Keratinocyte (primary cell): Measurements from ENCODE around the gene FAM118B. TPM values are rescaled to one million over a fixed set of nuclear protein-coding genes. Genes with fewer than 3 reads are reported as not detected.

ENCODE experiments used
- DNase-seq: peaks from one replicate; pipeline ENCODE4 v3.0.0-alpha.2; 2011; ENCODE audit warnings: low read depth, missing footprints, low spot score
- FAIRE-seq: peaks from 2 replicates; lab custom pipeline; 2011; peaks lifted over from hg19 to GRCh38; lab: Jason Lieb, UNC
- H2AFZ ChIP-seq: 2 replicates; pipeline ENCODE4 v1.6.0; 2012; ENCODE audit warnings: low read length, control low read depth, inconsistent platforms; ENCODE audit not compliant: control insufficient read depth
- H3K27ac ChIP-seq: 2 replicates; pipeline ENCODE4 v1.5.1; 2011; ENCODE audit warnings: low read length; ENCODE audit not compliant: control insufficient read depth, insufficient read depth
- H3K27me3 ChIP-seq: 3 replicates; pipeline ENCODE4 v1.6.0; 2011; ENCODE audit warnings: low read length; ENCODE audit not compliant: control insufficient read depth, insufficient read depth; ENCODE audit errors: extremely low read depth
- H3K36me3 ChIP-seq, 2 experiments: 2 replicates in 1 of 2; 3 replicates in 1 of 2; pipeline ENCODE4 v1.5.1; 2011; ENCODE audit warnings: low read length in 2 of 2, mild to moderate bottlenecking in 1 of 2; ENCODE audit not compliant: control insufficient read depth in 2 of 2, insufficient read depth in 2 of 2; ENCODE audit errors: extremely low read depth in 1 of 2
- H3K4me1 ChIP-seq: 3 replicates; pipeline ENCODE4 v1.5.1; 2011; ENCODE audit warnings: low read length; ENCODE audit not compliant: control insufficient read depth, insufficient read depth; ENCODE audit errors: extremely low read depth
- H3K4me2 ChIP-seq: 3 replicates; pipeline ENCODE4 v1.6.0; 2011; ENCODE audit warnings: low read depth, low read length; ENCODE audit not compliant: control insufficient read depth, insufficient read depth; ENCODE audit errors: extremely low read depth
- H3K4me3 ChIP-seq, 3 experiments: fragments of 200-600 bp in 1 of 3; sonication (generic) in 1 of 3; 2 replicates in 2 of 3; 3 replicates in 1 of 3; pipeline ENCODE4 v1.5.1; 2011 to 2016; ENCODE audit warnings: low read length in 3 of 3, mild to moderate bottlenecking in 3 of 3, control low read depth in 2 of 3, inconsistent platforms in 1 of 3, low read depth in 1 of 3, mixed read lengths in 1 of 3, mixed run types in 1 of 3, moderate library complexity in 1 of 3; ENCODE audit not compliant: control insufficient read depth in 2 of 3, insufficient read depth in 2 of 3; ENCODE audit errors: extremely low read depth in 1 of 3
- H3K79me2 ChIP-seq: 2 replicates; pipeline ENCODE4 v1.6.0; 2012; ENCODE audit warnings: low read length; ENCODE audit not compliant: control insufficient read depth, insufficient read depth
- H3K9ac ChIP-seq: 3 replicates; pipeline ENCODE4 v1.6.0; 2011; ENCODE audit warnings: low read length; ENCODE audit not compliant: control insufficient read depth, insufficient read depth; ENCODE audit errors: extremely low read depth
- H3K9me1 ChIP-seq: 3 replicates; pipeline ENCODE4 v1.6.0; 2011; ENCODE audit warnings: low read length; ENCODE audit not compliant: control insufficient read depth, insufficient read depth; ENCODE audit errors: extremely low read depth
- H3K9me3 ChIP-seq: 2 replicates; pipeline ENCODE4 v1.5.1; 2012; ENCODE audit warnings: low read depth, low read length; ENCODE audit not compliant: control insufficient read depth
- H4K20me1 ChIP-seq: 3 replicates; pipeline ENCODE4 v1.6.0; 2011; ENCODE audit warnings: low read length; ENCODE audit not compliant: control insufficient read depth, insufficient read depth; ENCODE audit errors: extremely low read depth
- CTCF ChIP-seq, 3 experiments: IDR thresholded peaks in 1 of 3; conservative IDR thresholded peaks in 1 of 3; optimal IDR thresholded peaks in 1 of 3; 2 replicates in 2 of 3; 3 replicates in 1 of 3; pipeline versions ENCODE3 to v1.5.1; 2011; ENCODE audit warnings: low read length in 3 of 3, mild to moderate bottlenecking in 3 of 3, moderate library complexity in 2 of 3, control low read depth in 1 of 3, inconsistent platforms in 1 of 3; ENCODE audit not compliant: insufficient read depth in 2 of 3; ENCODE audit errors: extremely low read depth in 1 of 3
- EZH2 ChIP-seq: IDR thresholded peaks from one replicate; pipeline ENCODE4 v1.6.1; 2012; ENCODE audit warnings: inconsistent platforms, mild to moderate bottlenecking, low read length, moderate library complexity
- dilution Hi-C: fragments of 300-500 bp; cut with MboI; formaldehyde crosslinking; loops from one replicate; pipeline ENCODE4 v1.7.0; 2020; ENCODE audit warnings: low sequenced_read_pairs; ENCODE audit not compliant: extremely low pct_ligation_motif_present
- polyA plus RNA-seq, 5 experiments: library from polyadenylated mRNA; depleted of rRNA in 3 of 5; stranded (reverse) in 3 of 5; stranded (forward) in 1 of 5; unstranded in 1 of 5; fragments of >200 nt; gene quantifications; 1 replicate in 1 of 5; 2 replicates in 3 of 5; 3 replicates in 1 of 5; pipeline versions ENCODE4 v1.2.1 to v1.2.3, GENCODE V29; 2011 to 2012; ENCODE audit warnings: missing spikeins in 2 of 5, low read depth in 1 of 5, low replicate concordance in 1 of 5

Gene FAM118B
- polyA plus RNA-seq, 1 donor (not counting 4 experiments of a cell fraction or from before 2014, with no cell fraction given) = 32.0 TPM

DNA sequence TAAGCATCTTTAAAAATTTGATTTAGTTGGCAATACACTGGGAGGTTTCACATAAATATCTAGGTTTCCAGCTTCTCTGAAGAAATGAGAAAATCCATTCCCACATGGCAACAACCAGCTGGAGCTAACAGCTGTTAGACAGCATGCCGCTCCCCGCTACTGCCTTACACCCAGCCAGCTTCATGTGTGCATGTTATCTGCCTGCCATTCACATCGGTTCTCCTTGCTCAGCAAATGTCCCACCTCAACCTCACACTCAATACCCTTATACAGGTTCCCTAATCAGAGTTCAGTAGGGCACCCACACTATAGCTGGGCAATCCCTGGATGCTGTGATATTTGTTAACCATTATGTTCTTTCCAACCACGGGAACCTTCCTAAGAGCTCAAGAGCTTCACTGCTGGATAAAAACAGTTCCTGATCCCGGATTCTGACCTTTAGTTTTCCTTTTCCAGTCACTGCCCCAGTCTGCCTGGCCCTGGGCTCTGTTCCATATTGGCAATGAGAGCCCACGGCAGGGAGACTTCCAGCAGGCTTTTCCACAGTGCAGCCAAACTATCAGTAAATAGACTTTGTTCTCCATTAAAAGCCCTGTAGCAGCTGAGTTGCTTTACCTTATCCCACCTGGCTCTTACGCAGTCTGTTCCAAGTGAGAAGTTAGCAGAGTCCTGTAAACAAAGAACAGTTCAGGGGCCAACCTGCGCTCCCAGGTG is 8.8 kb upstream of the FAM118B start:
- no peaks in the 10 kb centered on the region for H3K9me3 ChIP-seq
- H3K4me2 ChIP-seq = no peak overlapping the region
- H3K27ac ChIP-seq = no peak overlapping the region
- H4K20me1 ChIP-seq = no peaks in the 10 kb centered on the region
- H3K9ac ChIP-seq = no peak overlapping the region
- H3K9me1 ChIP-seq = no peaks in the 10 kb centered on the region
- no peaks in the 10 kb centered on the region for H3K27me3 ChIP-seq
- H3K36me3 ChIP-seq = peaks cover 21 to 34% of the 10 kb centered on the region in 2 experiments
- no peaks in the 10 kb centered on the region for H3K4me1 ChIP-seq
- H3K79me2 ChIP-seq = no peaks in the 10 kb centered on the region
- FAIRE-seq (no peak), DNase-seq (no peak)
- dilution Hi-C loops = loop anchor here (25.0 kb wide), 1 partner anchor 266 kb away; the partner anchor contains the start of gene VSIG10L2
- no peak overlapping the region for H2AFZ ChIP-seq
- TF ChIP-seq CTCF (optimal IDR thresholded peaks at IDR 0.05 in 1 of 3, IDR thresholded peaks at IDR 0.05 in 1 of 3, conservative IDR thresholded peaks at IDR 0.05 in 1 of 3; ENCODE audit: extremely low read depth in 1 of 3, insufficient read depth in 2 of 3, low read length in 3 of 3) = no peak
- no peak for TF ChIP-seq EZH2
- no peak overlapping the region for H3K4me3 ChIP-seq

DNA sequence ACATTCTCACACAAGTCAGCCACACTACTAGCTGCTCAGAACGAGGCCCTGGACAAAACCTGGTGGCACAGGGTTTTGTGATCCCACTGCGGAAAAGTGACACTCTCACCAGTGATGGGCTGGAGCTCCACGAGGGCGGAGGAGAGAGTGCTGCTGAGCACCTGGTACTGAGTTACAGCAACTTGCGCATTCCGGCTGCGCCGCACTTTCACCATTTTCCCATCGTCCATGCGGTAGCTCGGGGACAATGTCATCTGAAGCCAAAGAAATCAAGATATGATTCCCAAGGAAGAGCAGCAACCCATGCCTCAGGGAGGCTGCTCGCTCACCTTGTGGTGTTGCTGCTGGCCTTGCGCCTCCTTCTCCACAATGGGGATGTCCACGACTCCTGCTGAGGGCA is 6.2 kb upstream of the FAM118B start:
- Histone ChIP-seq H3K9me3 (no peaks in the 10 kb centered on the region), H3K9me1 (no peaks in the 10 kb centered on the region), H3K4me2 (no peak overlapping the region), H3K4me3 (no peak overlapping the region), H3K27ac (no peak overlapping the region), H2AFZ (no peak overlapping the region), H4K20me1 (no peaks in the 10 kb centered on the region), H3K9ac (no peak overlapping the region), H3K27me3 (no peaks in the 10 kb centered on the region), H3K4me1 (peaks cover 3% of the 10 kb centered on the region), H3K79me2 (peaks cover 5% of the 10 kb centered on the region), H3K36me3 (peaks cover 24 to 34% of the 10 kb centered on the region in 2 experiments)
- TF ChIP-seq CTCF (optimal IDR thresholded peaks at IDR 0.05 in 1 of 3, IDR thresholded peaks at IDR 0.05 in 1 of 3, conservative IDR thresholded peaks at IDR 0.05 in 1 of 3; ENCODE audit: extremely low read depth in 1 of 3, insufficient read depth in 2 of 3, low read length in 3 of 3) = no peak
- TF ChIP-seq EZH2 = no peak
- FAIRE-seq = no peak
- DNase-seq = no peak
- dilution Hi-C loops = loop anchor here (25.0 kb wide), 1 partner anchor 268 kb away; the partner anchor contains the start of gene VSIG10L2
